Femur (tissue), 1 donor: ENCODE measurements around the gene RCBTB1.
"Not testable (repeated sequence)": the region's sequence is repeated elsewhere in the genome, so short reads cannot be mapped to it uniquely, and the experiment has no call there.

Experiments used
- DNase-seq: peaks from one replicate; pipeline ENCODE4 v3.0.0-alpha.2; 2017

RCBTB1 gene

GRCh38 chr13:49602615-49603014, 17.3 kb upstream of the RCBTB1 start:
- DNase-seq: not testable (repeated sequence)

GRCh38 chr13:49602005-49602404, 16.6 kb upstream of the RCBTB1 start:
- DNase-seq: no peak

- no peak for DNase-seq
Measured at GRCh38 chr13:49597043-49597641, 11.8 kb upstream of the RCBTB1 start.

DNA sequence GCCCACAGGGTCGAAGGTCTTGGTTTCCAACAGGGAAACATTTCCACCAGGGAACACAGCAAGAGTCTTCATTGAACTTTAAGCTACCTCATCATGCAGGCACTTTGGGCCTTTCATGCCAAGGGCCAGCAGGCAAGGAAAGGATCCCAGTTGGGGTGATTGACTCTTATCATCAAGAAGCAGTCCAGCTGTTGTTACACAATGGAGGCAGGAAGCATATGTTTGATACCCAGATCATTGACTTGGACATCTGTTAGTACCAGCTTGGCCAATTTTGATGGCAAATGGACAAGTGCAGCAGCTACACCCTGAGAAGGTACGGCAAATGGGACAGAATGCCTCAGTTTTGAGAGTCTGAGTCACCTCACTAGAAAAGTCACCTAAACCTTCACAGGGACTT, 10.9 kb upstream of the RCBTB1 start:
- no peak for DNase-seq

DNA sequence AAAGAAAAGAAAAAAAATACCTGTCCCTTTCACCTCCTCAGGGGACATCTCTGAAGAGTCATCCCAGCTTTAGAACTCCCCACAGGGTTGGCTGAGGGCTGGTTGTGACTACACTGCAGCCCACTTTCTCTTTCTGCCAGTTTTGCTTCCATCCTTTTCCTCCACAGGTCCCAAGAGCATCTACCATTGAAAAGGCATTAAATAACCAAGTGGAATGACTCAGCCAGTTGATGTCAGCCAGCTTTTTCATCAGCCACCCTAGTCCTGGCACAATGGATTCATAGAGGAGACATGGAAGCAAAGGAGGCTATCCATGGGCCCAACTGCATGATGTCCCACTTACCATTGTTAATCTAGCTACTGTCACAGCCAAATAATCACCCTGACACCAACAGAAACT, 9.2 kb upstream of the RCBTB1 start:
- DNase-seq: no peak

DNA sequence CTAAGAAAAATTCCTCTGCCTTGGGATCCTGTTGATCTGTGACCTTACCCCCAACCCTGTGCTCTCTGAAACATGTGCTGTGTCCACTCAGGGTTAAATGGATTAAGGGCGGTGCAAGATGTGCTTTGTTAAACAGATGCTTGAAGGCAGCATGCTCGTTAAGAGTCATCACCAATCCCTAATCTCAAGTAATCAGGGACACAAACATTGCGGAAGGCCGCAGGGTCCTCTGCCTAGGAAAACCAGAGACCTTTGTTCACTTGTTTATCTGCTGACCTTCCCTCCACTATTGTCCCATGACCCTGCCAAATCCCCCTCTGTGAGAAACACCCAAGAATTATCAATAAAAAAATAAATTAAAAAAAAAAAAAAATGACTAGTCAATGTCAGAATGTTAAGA, 8.5 kb upstream of the RCBTB1 start:
- DNase-seq: not testable (repeated sequence)

GRCh38 chr13:49590714-49591113, 5.4 kb upstream of the RCBTB1 start:
- DNase-seq: not testable (repeated sequence)

GRCh38 chr13:49587311-49587847, 2.0 kb upstream of the RCBTB1 start:
- DNase-seq: no peak

DNA sequence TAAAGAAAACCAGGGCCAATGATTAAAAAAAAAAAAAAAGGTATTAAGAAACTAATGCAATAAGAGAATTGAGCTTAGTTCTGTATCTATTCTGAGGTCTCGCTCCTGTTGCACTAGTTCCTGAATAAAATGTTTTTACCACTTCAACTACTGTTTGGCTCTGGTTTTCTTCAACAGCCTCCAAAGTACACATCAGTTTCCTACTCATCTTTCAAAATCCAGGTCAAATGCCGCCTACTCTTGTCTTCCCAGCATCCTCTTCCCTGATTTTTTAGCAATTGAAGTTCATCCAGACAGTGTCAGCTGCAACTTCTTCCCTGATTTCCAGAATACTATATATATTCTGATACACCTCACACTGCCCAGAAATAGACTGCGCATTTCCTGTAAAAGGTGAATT, 1.4 kb upstream of the RCBTB1 start:
- DNase-seq: no peak

GRCh38 chr13:49584771-49585182, 581 bp downstream of the RCBTB1 start:
- no peak for DNase-seq

GRCh38 chr13:49580980-49581680, 4.2 kb downstream of the RCBTB1 start:
- DNase-seq: no peak

GRCh38 chr13:49579501-49579900, 5.9 kb downstream of the RCBTB1 start:
- no peak for DNase-seq

GRCh38 chr13:49571299-49572240, 13.8 kb downstream of the RCBTB1 start:
- DNase-seq: no peak

DNA sequence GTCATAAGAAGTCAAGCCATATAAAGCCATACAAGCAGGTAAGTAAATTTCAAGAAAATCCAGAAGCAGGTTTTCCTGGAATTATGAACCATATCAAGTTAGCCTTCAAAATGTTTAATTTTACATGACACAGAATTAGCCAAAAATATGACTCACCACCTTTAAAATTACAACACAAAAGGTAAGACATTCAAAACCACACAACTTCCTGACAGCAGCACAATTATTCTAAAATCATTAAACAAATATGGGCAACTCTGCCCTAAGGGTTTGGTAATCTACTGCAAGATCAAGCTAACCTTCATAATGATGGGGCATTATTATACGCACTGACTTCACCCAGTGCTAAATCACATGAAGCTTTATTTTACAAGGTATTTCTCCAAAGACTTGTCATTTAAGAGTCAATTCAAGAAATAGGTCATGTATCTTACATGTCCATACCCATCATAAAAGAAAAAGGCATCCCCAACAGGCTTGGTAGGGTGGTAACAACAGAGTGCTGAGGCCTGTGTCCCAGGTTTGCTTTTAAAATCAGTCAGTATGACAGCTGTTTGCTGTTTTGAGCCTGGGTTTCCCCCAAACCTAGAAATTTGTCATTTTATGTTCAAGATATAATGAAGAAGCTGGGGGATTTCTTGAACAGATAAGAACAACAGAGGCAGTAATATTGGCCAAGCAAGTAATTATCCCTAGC, 15.2 kb downstream of the RCBTB1 start:
- no peak for DNase-seq

- DNase-seq: no peak
Measured at GRCh38 chr13:49567491-49567890, 17.9 kb downstream of the RCBTB1 start.

- DNase-seq: no peak
Measured at GRCh38 chr13:49566461-49566860, 18.9 kb downstream of the RCBTB1 start.

DNA sequence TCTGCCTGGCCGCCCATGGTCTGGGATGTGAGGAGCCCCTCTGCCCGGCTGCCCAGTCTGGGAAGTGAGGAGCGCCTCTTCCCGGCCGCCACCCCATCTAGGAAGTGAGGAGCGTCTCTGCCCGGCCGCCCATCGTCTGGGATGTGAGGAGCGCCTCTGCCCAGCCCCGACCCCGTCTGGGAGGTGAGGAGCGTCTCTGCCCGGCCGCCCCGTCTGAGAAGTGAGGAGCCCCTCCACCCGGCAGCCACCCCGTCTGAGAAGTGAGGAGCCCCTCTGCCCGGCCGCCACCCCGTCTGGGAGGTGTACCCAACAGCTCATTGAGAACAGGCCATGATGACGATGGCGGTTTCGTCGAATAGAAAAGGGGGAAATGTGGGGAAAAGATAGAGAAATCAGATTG, 19.9 kb downstream of the RCBTB1 start:
- DNase-seq: not testable (repeated sequence)

DNA sequence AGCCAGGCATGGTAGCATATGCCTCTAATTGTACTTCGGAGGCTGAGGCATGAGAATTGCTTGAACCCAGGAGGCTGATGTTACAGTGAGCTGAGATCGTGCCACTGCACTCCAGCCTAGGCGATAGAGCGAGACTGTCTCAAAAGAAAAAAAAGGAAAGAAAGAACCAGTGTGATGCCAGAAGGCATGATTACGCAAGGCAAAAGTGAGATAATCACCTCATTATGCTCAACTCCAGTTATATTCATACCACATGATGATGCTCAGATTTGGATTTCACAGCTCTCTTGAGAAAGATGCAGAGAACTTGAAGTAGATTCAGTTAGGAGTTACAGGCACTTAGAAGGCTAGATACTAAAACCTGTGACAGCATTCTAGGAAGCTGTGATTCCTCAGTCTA, 21.8 kb downstream of the RCBTB1 start:
- DNase-seq: no peak

GRCh38 chr13:49561062-49561410, 24.3 kb downstream of the RCBTB1 start:
- no peak for DNase-seq

GRCh38 chr13:49560270-49561061, 24.9 kb downstream of the RCBTB1 start:
- no peak for DNase-seq

DNA sequence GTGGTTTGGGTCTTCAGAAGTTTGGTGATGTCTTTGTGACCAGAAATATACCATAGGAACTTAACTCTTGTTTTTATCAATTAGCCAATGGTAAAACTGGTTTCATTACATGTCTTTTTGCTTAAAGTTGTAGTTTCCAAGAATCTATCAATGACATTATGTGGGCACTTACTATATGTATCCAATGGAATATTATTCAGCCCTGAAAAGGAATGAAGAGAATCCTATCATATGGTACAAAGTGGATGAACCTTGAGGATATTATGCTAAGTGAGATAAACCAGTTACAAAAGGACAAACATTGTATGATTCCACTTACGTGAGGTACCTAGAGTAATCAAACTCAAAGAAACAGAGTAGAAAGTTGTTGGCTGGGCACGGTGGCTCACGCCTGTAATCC, 26.4 kb downstream of the RCBTB1 start:
- no peak for DNase-seq

DNA sequence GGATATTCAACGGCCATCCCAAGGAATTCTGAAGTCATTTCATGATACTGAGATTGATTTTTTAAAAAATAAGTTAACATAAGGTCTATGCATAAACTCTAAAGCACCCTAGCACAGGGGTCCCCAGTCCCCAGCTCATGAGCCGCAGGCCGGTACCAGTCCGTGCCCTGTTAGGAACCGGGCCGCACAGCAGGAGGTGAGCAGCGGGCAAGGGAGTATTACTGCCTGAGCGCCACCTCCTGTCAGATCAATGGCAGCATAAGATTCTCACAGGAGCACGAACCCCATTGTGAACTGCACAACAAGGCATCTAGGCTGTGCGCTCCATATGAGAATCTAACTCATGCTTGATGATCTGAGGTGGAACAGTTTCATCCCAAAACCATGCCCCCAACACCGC, 31.0 kb downstream of the RCBTB1 start:
- no peak for DNase-seq
